GM19023 (cell line): ENCODE data around the gene ROPN1.
"Not testable (repeated sequence)": the region's sequence is repeated elsewhere in the genome, so short reads cannot be mapped to it uniquely, and the experiment has no call there.

Source experiments
- ATAC-seq: cut with Tn5 transposase; IDR thresholded peaks from one replicate; pipeline ENCODE4 v1.9.1; 2021; ENCODE audit warnings: mild to moderate bottlenecking, moderate library complexity; ENCODE audit not compliant: unreplicated experiment

ROPN1 gene

GRCh38 chr3:123997543-123997942 lies 5.6 kb upstream of the ROPN1 start:
- ATAC-seq: no peak

- no peak for ATAC-seq
Measured at GRCh38 chr3:123993818-123994217, 1.9 kb upstream of the ROPN1 start.

- no peak for ATAC-seq
Measured at GRCh38 chr3:123986427-123986826, 5.5 kb downstream of the ROPN1 start.

- ATAC-seq: no peak
Measured at GRCh38 chr3:123984957-123985356, 7.0 kb downstream of the ROPN1 start.

- ATAC-seq: no peak
Measured at GRCh38 chr3:123984350-123984749, 7.6 kb downstream of the ROPN1 start.

GRCh38 chr3:123981317-123981716 lies 10.6 kb downstream of the ROPN1 start:
- ATAC-seq: not testable (repeated sequence)

GRCh38 chr3:123980539-123980938 lies 11.4 kb downstream of the ROPN1 start:
- ATAC-seq: no peak

GRCh38 chr3:123979525-123980501 lies 12.1 kb downstream of the ROPN1 start:
- not testable (repeated sequence) for ATAC-seq

GRCh38 chr3:123976904-123977303 lies 15.0 kb downstream of the ROPN1 start:
- not testable (repeated sequence) for ATAC-seq

- not testable (repeated sequence) for ATAC-seq
Measured at GRCh38 chr3:123976181-123976898, 15.6 kb downstream of the ROPN1 start.

GRCh38 chr3:123975030-123975429 lies 16.9 kb downstream of the ROPN1 start:
- not testable (repeated sequence) for ATAC-seq

- ATAC-seq: no peak
Measured at GRCh38 chr3:123971406-123971805, 20.5 kb downstream of the ROPN1 start.

- not testable (repeated sequence) for ATAC-seq
Measured at GRCh38 chr3:123967260-123967659, 24.7 kb downstream of the ROPN1 start.

- not testable (repeated sequence) for ATAC-seq
Measured at GRCh38 chr3:123966799-123967198, 25.1 kb downstream of the ROPN1 start.

GRCh38 chr3:123964793-123965192 lies 27.1 kb downstream of the ROPN1 start:
- not testable (repeated sequence) for ATAC-seq

- ATAC-seq: no peak
Measured at GRCh38 chr3:123961508-123961856, 30.4 kb downstream of the ROPN1 start.

- ATAC-seq: peak; percentile 83
Measured at GRCh38 chr3:123960781-123961507, 31.0 kb downstream of the ROPN1 start, which contains the start of gene CCDC14. TSS of gene CCDC14 (minus strand) at chr3:123961229. CDS start at chr3:123961173, 56 bp downstream.

- ATAC-seq: peak; percentile 80
Measured at GRCh38 chr3:123953735-123954134, 38.2 kb downstream of the ROPN1 start.

- ATAC-seq: no peak
Measured at GRCh38 chr3:123952844-123953520, 38.9 kb downstream of the ROPN1 start.
